Psoas muscle (tissue), 8 donors: ENCODE data around the gene MGAT3. TPM values are rescaled to one million over a fixed set of nuclear protein-coding genes. Genes with fewer than 3 reads are reported as not detected.

Experiments used
- ATAC-seq, 4 donors: fragments of 200-7000 bp; cut with Tn5 transposase; one replicate each; pipeline ENCODE4 v1.9.1; 2020; ENCODE audit warnings: moderate library complexity in 3 of 4, mild to moderate bottlenecking in 2 of 4
- DNase-seq, 2 donors: peaks; one replicate each; pipeline ENCODE4 v3.0.0-alpha.2; 2020
- H3K27ac ChIP-seq: fragments of 200-600 bp; one replicate; pipeline ENCODE4 v1.8.0; 2022
- H3K27me3 ChIP-seq, 3 donors: fragments of 200-600 bp in 1 of 3; one replicate each; pipeline versions ENCODE4 v1.6.1 to v1.8.0; 2013 to 2022; ENCODE audit warnings: low read length in 2 of 3, mild to moderate bottlenecking in 2 of 3, moderate library complexity in 1 of 3; ENCODE audit not compliant: insufficient read depth in 3 of 3
- H3K36me3 ChIP-seq, 2 donors: fragments of 200-600 bp in 1 of 2; one replicate each; pipeline versions ENCODE4 v1.6.1 to v1.8.0; 2013 to 2022; ENCODE audit warnings: low read depth in 1 of 2, mild to moderate bottlenecking in 1 of 2, moderate library complexity in 1 of 2; ENCODE audit not compliant: insufficient read depth in 1 of 2
- H3K4me1 ChIP-seq: fragments of 200-600 bp; one replicate; pipeline ENCODE4 v1.8.0; 2022
- H3K4me3 ChIP-seq: fragments of 200-600 bp; one replicate; pipeline ENCODE4 v1.8.0; 2022; ENCODE audit warnings: mild to moderate bottlenecking
- H3K9me3 ChIP-seq: fragments of 200-600 bp; one replicate; pipeline ENCODE4 v1.8.0; 2022
- CTCF ChIP-seq: fragments of 200-600 bp; IDR thresholded peaks from one replicate; pipeline ENCODE4 v1.8.0; 2022; ENCODE audit warnings: antibody characterized with exemption
- WGBS, 3 donors: extraction: QIAGEN DNeasy Blood & Tissue Kit; methylation state at CpG; one replicate each; pipeline versions ENCODE4 v1.1.6 to v1.1.7; 2013; 5-methylcytosine and 5-hydroxymethylcytosine counted together
- intact Hi-C, 2 donors: fragments of 100-400 bp; cut with DNase I; formaldehyde crosslinking; loops; one replicate each; pipeline versions ENCODE4 v1.11.0 to v1.14.2; 2022
- polyA plus RNA-seq, 3 donors: library from polyadenylated mRNA; stranded (reverse); fragments of 200-250 nt; gene quantifications; one replicate each; pipeline ENCODE4 v1.2.3, GENCODE V29; 2013
- total RNA-seq, 4 donors: library from RNA; stranded (reverse); fragmentation: NEBNext Ultra II Directional in 2 of 4; extraction: Animal tissue kit (Norgen Biotek cat#: 25700) in 2 of 4; gene quantifications; one replicate each; pipeline versions ENCODE4 v1.2.1 to v1.2.4, GENCODE V29; 2021 to 2023
- donor health status: healthy with polysubstance abuse.
- donor health status: DM: no; HTN: no; CAD: no; lungs with moderate emphysema.
- donor health status: Bipolar disorder and iron deficiency.
- donor health status: healthy.
- donor health status: DM: yes; HTN: yes; CAD: no.
- donor health status: DM: no; HTN: no; CAD: no.
- donor health status: DM: no; HTN: no; CAD: no.
- donor health status: DM: yes; HTN: yes; CAD: no.

The MGAT3 gene
- total and polyA plus RNA-seq, 7 donors: 0.53 to 2.2 (median 1.4) TPM

- TF ChIP-seq CTCF: no peak
- Histone ChIP-seq H3K36me3 (peaks cover 0 to under 1% of the 10 kb centered on the region in 2 donors), H3K27ac (no peak overlapping the region), H3K4me3 (peak overlapping the region; percentile 37), H3K27me3 (peaks cover 0 to 21% (median 0%) of the 10 kb centered on the region in 3 donors), H3K9me3 (no peaks in the 10 kb centered on the region), H3K4me1 (peaks cover 14% of the 10 kb centered on the region)
- DNase-seq: no peak
- ATAC-seq: no peak
- WGBS, 3 donors: 31 to 39% (median 34%) methylated on average over 15 to 16 of the region's 16 CpGs
- intact Hi-C loops: loop anchor here in 1 of 2 donors (5.0 kb wide), 1 partner anchor 41 kb away; the partner anchor contains the start of gene TAB1
Observed at GRCh38 chr22:39437791-39438704, 18.8 kb upstream of the MGAT3 start.

GRCh38 chr22:39439170-39439569, 17.6 kb upstream of the MGAT3 start:
- Histone ChIP-seq H3K4me1 (peaks cover 13% of the 10 kb centered on the region), H3K27me3 (peaks cover 0 to 21% (median 0%) of the 10 kb centered on the region in 3 donors), H3K27ac (no peak overlapping the region), H3K9me3 (no peaks in the 10 kb centered on the region), H3K4me3 (no peak overlapping the region), H3K36me3 (no peaks in the 10 kb centered on the region)
- no peak for TF ChIP-seq CTCF
- 58 to 69% (median 65%) methylated on average over 8 of the region's 8 CpGs for WGBS, 3 donors
- ATAC-seq (no peak), DNase-seq (no peak)
- intact Hi-C loops: loop anchor here in 1 of 2 donors (5.0 kb wide), 1 partner anchor 42 kb away; the partner anchor contains the start of gene TAB1

- intact Hi-C loops: no loop called here
- Histone ChIP-seq H3K9me3 (no peaks in the 10 kb centered on the region), H3K27me3 (peaks cover 0 to 21% (median 0%) of the 10 kb centered on the region in 3 donors), H3K36me3 (no peaks in the 10 kb centered on the region), H3K4me3 (no peak overlapping the region), H3K4me1 (no peaks in the 10 kb centered on the region), H3K27ac (no peak overlapping the region)
- DNase-seq: no peak
- no peak for ATAC-seq
- WGBS, 3 donors: 87 to 90% (median 88%) methylated on average over 6 of the region's 6 CpGs
- TF ChIP-seq CTCF: no peak
Observed at GRCh38 chr22:39443398-39443797, 13.4 kb upstream of the MGAT3 start.

GRCh38 chr22:39444247-39444800, 12.5 kb upstream of the MGAT3 start:
- Histone ChIP-seq H3K9me3 (no peaks in the 10 kb centered on the region), H3K36me3 (no peaks in the 10 kb centered on the region), H3K27me3 (peaks cover 0 to 21% (median 0%) of the 10 kb centered on the region in 3 donors), H3K4me1 (no peaks in the 10 kb centered on the region), H3K27ac (no peak overlapping the region), H3K4me3 (no peak overlapping the region)
- ATAC-seq (no peak), DNase-seq (no peak)
- intact Hi-C loops: no loop called here
- no peak for TF ChIP-seq CTCF
- WGBS, 3 donors: 43 to 64% (median 59%) methylated on average over 7 of the region's 7 CpGs
